ENCODE results near the gene MFGE8.

- TF ChIP-seq, protein P1, sequence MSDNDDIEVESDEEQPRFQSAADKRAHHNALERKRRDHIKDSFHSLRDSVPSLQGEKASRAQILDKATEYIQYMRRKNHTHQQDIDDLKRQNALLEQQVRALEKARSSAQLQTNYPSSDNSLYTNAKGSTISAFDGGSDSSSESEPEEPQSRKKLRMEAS (IDR thresholded peaks at IDR 0.05): no peak
- TF ChIP-seq, protein P2, sequence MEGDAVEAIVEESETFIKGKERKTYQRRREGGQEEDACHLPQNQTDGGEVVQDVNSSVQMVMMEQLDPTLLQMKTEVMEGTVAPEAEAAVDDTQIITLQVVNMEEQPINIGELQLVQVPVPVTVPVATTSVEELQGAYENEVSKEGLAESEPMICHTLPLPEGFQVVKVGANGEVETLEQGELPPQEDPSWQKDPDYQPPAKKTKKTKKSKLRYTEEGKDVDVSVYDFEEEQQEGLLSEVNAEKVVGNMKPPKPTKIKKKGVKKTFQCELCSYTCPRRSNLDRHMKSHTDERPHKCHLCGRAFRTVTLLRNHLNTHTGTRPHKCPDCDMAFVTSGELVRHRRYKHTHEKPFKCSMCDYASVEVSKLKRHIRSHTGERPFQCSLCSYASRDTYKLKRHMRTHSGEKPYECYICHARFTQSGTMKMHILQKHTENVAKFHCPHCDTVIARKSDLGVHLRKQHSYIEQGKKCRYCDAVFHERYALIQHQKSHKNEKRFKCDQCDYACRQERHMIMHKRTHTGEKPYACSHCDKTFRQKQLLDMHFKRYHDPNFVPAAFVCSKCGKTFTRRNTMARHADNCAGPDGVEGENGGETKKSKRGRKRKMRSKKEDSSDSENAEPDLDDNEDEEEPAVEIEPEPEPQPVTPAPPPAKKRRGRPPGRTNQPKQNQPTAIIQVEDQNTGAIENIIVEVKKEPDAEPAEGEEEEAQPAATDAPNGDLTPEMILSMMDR (IDR thresholded peaks at IDR 0.05): no peak
- TF ChIP-seq RARB (CRISPR knock-in tag; IDR thresholded peaks at IDR 0.05) (no peak), RAD21 (conservative IDR thresholded peaks at IDR 0.05 in 1 of 2, IDR thresholded peaks at IDR 0.05 in 1 of 2) (no peak), HOXA7 (CRISPR knock-in tag; IDR thresholded peaks at IDR 0.05) (no peak), POLR2A (IDR thresholded peaks at IDR 0.05; ENCODE audit: low read length) (no peak), MAFK (IDR thresholded peaks at IDR 0.05; ENCODE audit: partially characterized antibody) (no peak), BCL3 (IDR thresholded peaks at IDR 0.05) (no peak), SMC3 (IDR thresholded peaks at IDR 0.05) (no peak), EHMT2 (IDR thresholded peaks at IDR 0.05; ENCODE audit: low read depth) (no peak)
Measured at GRCh38 chr15:88877415-88877814, 35.8 kb downstream of the MFGE8 start.

Measured in A549 (cell line).